GM21825 (cell line): Measurements from ENCODE around the gene DELE1.

Experiments used
- ATAC-seq: cut with Tn5 transposase; IDR thresholded peaks from one replicate; pipeline ENCODE4 v1.9.1; 2021; ENCODE audit warnings: mild to moderate bottlenecking, moderate library complexity; ENCODE audit not compliant: unreplicated experiment

The DELE1 gene

GRCh38 chr5:141989720-141990119, 66.0 kb downstream of the DELE1 start:
- no peak for ATAC-seq
